K562 (cell line): Measurements from ENCODE around the gene CPTP. TPM values are rescaled to one million over a fixed set of nuclear protein-coding genes. Genes with fewer than 3 reads are reported as not detected.

Experiments
- ATAC-seq: fragments of 200-7000 bp; cut with Tn5 transposase; 3 replicates; pipeline ENCODE4 v1.9.1; 2020; ENCODE audit warnings: moderate library complexity
- BruUV-seq: library from RNA; stranded (reverse); fragments of 400-500 nt; replicated peaks from 2 replicates; lab custom pipeline; 2021; lab: Mats Ljungman, UMichigan
- CTCF ChIA-PET: fragments of 300-600 bp; formaldehyde crosslinking; extraction: SDS; loops from one replicate; lab custom pipeline; 2021; ENCODE audit warnings: low intra/inter-chr PET ratio; lab: Yijun Ruan, JAX
- POLR2A ChIA-PET: fragments of 300-600, 350-650 bp; sonication (Branson Sonifier 250); formaldehyde crosslinking; extraction: SDS; loops from one replicate; lab custom pipeline; 2021; ENCODE audit warnings: antibody characterized with exemption, inconsistent platforms; lab: Yijun Ruan, JAX
- DNase-seq, 4 experiments: peaks; one replicate each; pipeline versions ENCODE4 v3.0.0 to v3.0.0-alpha.2; 2011 to 2018; ENCODE audit warnings: low spot score in 3 of 4, mixed read lengths in 3 of 4; ENCODE audit errors: extremely low read depth in 1 of 4
- FAIRE-seq: peaks from 2 replicates; lab custom pipeline; 2011; peaks lifted over from hg19 to GRCh38; lab: Jason Lieb, UNC
- H2AFZ ChIP-seq: 2 replicates; pipeline ENCODE4 v1.6.0; 2011; ENCODE audit warnings: low read depth, low read length, control low read depth, inconsistent platforms
- H3K27ac ChIP-seq: fragments of 200-600 bp; 3 replicates; pipeline ENCODE4 v1.8.0; 2011; ENCODE audit warnings: low read depth, mild to moderate bottlenecking, control low read depth, inconsistent platforms, low read length, moderate library complexity, mixed read lengths; ENCODE audit errors: extremely low read depth
- H3K27me3 ChIP-seq, 2 experiments: fragments of 300-600 bp in 1 of 2; 2 replicates in 1 of 2; 3 replicates in 1 of 2; pipeline versions ENCODE4 v1.6.0 to v1.8.0; 2011; ENCODE audit warnings: inconsistent platforms in 2 of 2, low read length in 2 of 2, mild to moderate bottlenecking in 1 of 2, mixed read lengths in 1 of 2, moderate library complexity in 1 of 2; ENCODE audit not compliant: control insufficient read depth in 2 of 2, insufficient read depth in 2 of 2
- H3K36me3 ChIP-seq: fragments of 300-600 bp; 3 replicates; pipeline ENCODE4 v1.8.0; 2011; ENCODE audit warnings: mild to moderate bottlenecking, low read length, inconsistent platforms; ENCODE audit not compliant: control insufficient read depth, insufficient read depth
- H3K4me1 ChIP-seq, 2 experiments: fragments of 200-600 bp in 1 of 2; replicated peaks in 1 of 2; 2 replicates in 1 of 2; 3 replicates in 1 of 2; pipeline versions ENCODE4 v1.5.1 to v1.8.0; 2011; ENCODE audit warnings: inconsistent platforms in 2 of 2, low read length in 2 of 2, mild to moderate bottlenecking in 1 of 2, mixed read lengths in 1 of 2, moderate library complexity in 1 of 2; ENCODE audit not compliant: control insufficient read depth in 2 of 2, insufficient read depth in 2 of 2
- H3K4me2 ChIP-seq: 2 replicates; pipeline ENCODE4 v1.6.1; 2011; ENCODE audit warnings: low read length, control low read depth, inconsistent platforms, mixed read lengths; ENCODE audit not compliant: insufficient read depth
- H3K4me3 ChIP-seq: fragments of 200-600 bp; sonication (generic), shearing (Covaris generic); 2 replicates; pipeline ENCODE4 v1.5.1; 2016; ENCODE audit warnings: control low read depth, inconsistent platforms
- H3K79me2 ChIP-seq: fragments of 200-600 bp; 3 replicates; pipeline ENCODE4 v1.8.0; 2011; ENCODE audit warnings: low read length, inconsistent platforms; ENCODE audit not compliant: control insufficient read depth, insufficient read depth
- H3K9ac ChIP-seq, 2 experiments: 2 replicates each; pipeline versions ENCODE4 v1.6.0 to v1.6.1; 2011; ENCODE audit warnings: low read depth in 2 of 2, low read length in 2 of 2, control low read depth in 1 of 2, inconsistent platforms in 1 of 2, mild to moderate bottlenecking in 1 of 2, mixed read lengths in 1 of 2; ENCODE audit not compliant: insufficient read depth in 1 of 2
- H3K9me1 ChIP-seq: one replicate; pipeline ENCODE4 v1.6.0; 2011; ENCODE audit warnings: inconsistent platforms, mild to moderate bottlenecking, low read length, moderate library complexity; ENCODE audit not compliant: control insufficient read depth, insufficient read depth
- H3K9me3 ChIP-seq: replicated peaks from 2 replicates; pipeline ENCODE4 v1.5.1; 2011; ENCODE audit warnings: low read depth, low read length, inconsistent platforms; ENCODE audit not compliant: control insufficient read depth, insufficient read depth
- H4K20me1 ChIP-seq: replicated peaks from 2 replicates; pipeline ENCODE4 v1.6.1; 2011; ENCODE audit warnings: low read length, inconsistent platforms, mixed read lengths; ENCODE audit not compliant: control insufficient read depth, insufficient read depth
- POLR2G ChIP-seq: fragments of 200-400 bp; formaldehyde crosslinking; IDR thresholded peaks from 2 replicates; pipeline ENCODE4 v1.6.1; 2017; ENCODE audit warnings: low read depth, mild to moderate bottlenecking, antibody characterized with exemption, low read length, moderate library complexity
- RBFOX2 ChIP-seq: fragments of 200-400 bp; formaldehyde crosslinking; IDR thresholded peaks from 2 replicates; pipeline ENCODE4 v1.6.1; 2017; ENCODE audit warnings: low read depth, mild to moderate bottlenecking, low read length, moderate library complexity
- RNF2 ChIP-seq: sonication (generic); IDR thresholded peaks from 2 replicates; pipeline ENCODE4 v1.6.1; 2016
- SRSF7 ChIP-seq: fragments of 200-400 bp; formaldehyde crosslinking; optimal IDR thresholded peaks from 2 replicates; pipeline ENCODE3; 2017; ENCODE audit warnings: mild to moderate bottlenecking, low read depth, low read length
- ZNF263 ChIP-seq: sonication (generic); formaldehyde crosslinking; IDR thresholded peaks from 2 replicates; pipeline ENCODE4 v1.8.0; 2022; ENCODE audit warnings: mild to moderate bottlenecking, missing genetic modification reagents, borderline replicate concordance
- WGBS: fragments of 100-300 bp; shearing (Covaris generic); methylation state at CpG from one replicate; pipeline ENCODE4 v1.1.6; 2016; ENCODE audit warnings: low coverage, mixed read lengths; ENCODE audit not compliant: insufficient coverage; ENCODE audit errors: missing lambda C conversion rate; 5-methylcytosine and 5-hydroxymethylcytosine counted together
- in situ Hi-C: fragments of 300-500 bp; cut with MboI; formaldehyde crosslinking; loops from 4 replicates; pipeline ENCODE4 v1.15.0; 2018; ENCODE audit warnings: inconsistent platforms, mixed read lengths
- intact Hi-C: fragments of 100-400 bp; cut with micrococcal nuclease; formaldehyde crosslinking; loops from 2 replicates; pipeline ENCODE4 v1.14.2; 2022
- polyA plus RNA-seq, 8 experiments: library from polyadenylated mRNA; depleted of rRNA in 4 of 8; stranded (reverse) in 5 of 8; unstranded in 3 of 8; fragments of >200 nt; fragmentation: Nextera tagmentation in 2 of 8; fragmentation: Illumina TruSeq in 1 of 8; extraction: Ambion mirVana in 2 of 8; extraction: Trizol in 1 of 8; gene quantifications; 2 replicates each; pipeline versions ENCODE4 v1.2.1 to v1.2.3, GENCODE V29; 2011 to 2014; ENCODE audit warnings: inconsistent platforms in 1 of 8, missing spikeins in 1 of 8
- total RNA-seq, 7 experiments: library from RNA; depleted of rRNA in 6 of 7; stranded (reverse); fragments of >200 nt in 6 of 7; fragmentation: Illumina TruSeq in 2 of 7; extraction: Trizol in 2 of 7; gene quantifications; 2 replicates each; pipeline versions ENCODE4 v1.2.1 to v1.2.3, GENCODE V29; 2011 to 2021; ENCODE audit warnings: low replicate concordance in 1 of 7
- TF ChIP-seq, protein P1 (sequence below): fragments of 250-450 bp; sonication (Bioruptor Pico); IDR thresholded peaks from 2 replicates; pipeline ENCODE4 v1.5.0; 2021

Gene CPTP
- total and polyA plus RNA-seq, 9 of the 15 experiments (the other 6 are each of a cell fraction or from before 2014, with no cell fraction given): 0.11 to 25.8 (median 3.5) TPM

DNA sequence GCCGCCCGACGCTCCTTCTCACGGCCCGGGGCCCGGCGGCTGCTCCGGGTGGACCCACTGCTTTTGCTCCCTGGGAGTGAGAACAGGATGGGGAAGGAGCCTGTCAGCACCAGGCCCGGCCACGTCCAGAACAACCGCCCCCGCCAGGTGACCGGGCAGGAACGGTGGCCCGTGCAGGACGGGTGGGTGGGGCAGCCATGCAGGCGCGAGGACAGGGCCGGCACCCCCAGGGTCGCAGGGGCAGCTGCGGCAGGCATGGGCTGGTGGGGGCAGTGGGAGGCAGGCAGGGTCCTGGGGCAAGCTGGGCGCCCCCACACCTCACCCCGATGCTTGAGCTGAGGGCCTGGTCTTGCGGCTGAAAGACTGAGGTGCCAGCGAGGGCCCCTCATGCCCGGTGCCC lies 11.8 kb downstream of the CPTP start:
- peaks cover 69% of the 10 kb centered on the region; the same call in 2 of the 3 replicates for H3K36me3 ChIP-seq
- POLR2A ChIA-PET: interaction anchor here (0.6 to 2.1 kb wide), 5 partner anchors 8 to 89 kb away, joined by 3 to 7 read pairs (median 4); no protein-coding TSS in a partner anchor
- in situ Hi-C loops: no loop called here
- FAIRE-seq (no peak), DNase-seq (no peak)
- TF ChIP-seq SRSF7 (no peak), RBFOX2 (peak; percentile 12; the same call in 1 of the 2 replicates), POLR2G (peak; percentile 53; the same call in 1 of the 2 replicates), RNF2 (no peak), ZNF263 (CRISPR knock-in tag) (no peak)
- TF ChIP-seq, protein P1, sequence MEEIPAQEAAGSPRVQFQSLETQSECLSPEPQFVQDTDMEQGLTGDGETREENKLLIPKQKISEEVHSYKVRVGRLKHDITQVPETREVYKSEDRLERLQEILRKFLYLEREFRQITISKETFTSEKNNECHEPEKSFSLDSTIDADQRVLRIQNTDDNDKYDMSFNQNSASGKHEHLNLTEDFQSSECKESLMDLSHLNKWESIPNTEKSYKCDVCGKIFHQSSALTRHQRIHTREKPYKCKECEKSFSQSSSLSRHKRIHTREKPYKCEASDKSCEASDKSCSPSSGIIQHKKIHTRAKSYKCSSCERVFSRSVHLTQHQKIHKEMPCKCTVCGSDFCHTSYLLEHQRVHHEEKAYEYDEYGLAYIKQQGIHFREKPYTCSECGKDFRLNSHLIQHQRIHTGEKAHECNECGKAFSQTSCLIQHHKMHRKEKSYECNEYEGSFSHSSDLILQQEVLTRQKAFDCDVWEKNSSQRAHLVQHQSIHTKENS (CRISPR knock-in tag): no peak
- TF ChIP-seq, all 486 proteins: peak for 2
- H3K9me3 ChIP-seq: peaks cover 2% of the 10 kb centered on the region; the same call in 1 of the 2 replicates
- H3K4me3 ChIP-seq: no peak overlapping the region
- BruUV-seq: no TSS peak
- H3K79me2 ChIP-seq: peaks cover 2% of the 10 kb centered on the region; the same call in 1 of the 3 replicates
- H3K9me1 ChIP-seq: peaks cover 7% of the 10 kb centered on the region
- no peak overlapping the region for H3K27ac ChIP-seq
- CTCF ChIA-PET: no interaction called here
- intact Hi-C loops: no loop called here
- peaks cover 0 to 85% of the 10 kb centered on the region in 2 experiments; a peak in 2 of 5 replicates for H3K4me1 ChIP-seq
- H3K9ac ChIP-seq: no peak overlapping the region
- no peak overlapping the region for H3K4me2 ChIP-seq
- no peak overlapping the region for H2AFZ ChIP-seq
- H3K27me3 ChIP-seq: no peaks in the 10 kb centered on the region
- no peak for ATAC-seq
- WGBS: 93% methylated on average over 23 of the region's 26 CpGs
- H4K20me1 ChIP-seq: peaks cover 26% of the 10 kb centered on the region; the same call in 1 of the 2 replicates
